Hematopoietic multipotent progenitor cell treated with erythropoietin and hydrocortisone succinate and interleukin-3 and kit ligand, for 17 days (in vitro differentiated cells): ENCODE data around the gene SCN5A.

Experiments
- DNase-seq: peaks from one replicate; pipeline ENCODE4 v3.0.0-alpha.2; 2015; ENCODE audit warnings: low spot score

Gene SCN5A

DNA sequence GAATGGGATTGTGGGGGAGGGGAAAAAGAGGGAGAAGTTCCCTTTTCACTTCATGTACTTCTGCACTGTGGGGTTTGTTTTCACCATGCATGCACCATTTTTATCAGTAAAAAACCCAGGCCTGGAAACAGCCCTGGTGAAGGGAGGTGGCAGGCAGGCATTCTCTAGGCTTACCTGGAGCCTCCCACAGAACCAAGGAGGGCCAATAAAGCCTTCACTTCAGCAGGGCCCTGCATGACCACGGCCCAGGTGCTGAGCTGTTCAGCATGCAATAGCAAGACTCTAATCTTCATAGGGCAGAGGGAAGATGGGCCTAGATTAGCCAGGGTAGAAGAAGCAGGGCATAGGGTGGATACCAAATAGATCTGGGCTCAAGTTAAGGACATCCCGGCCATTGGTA lies 49.6 kb downstream of the SCN5A start:
- no peak for DNase-seq

DNA sequence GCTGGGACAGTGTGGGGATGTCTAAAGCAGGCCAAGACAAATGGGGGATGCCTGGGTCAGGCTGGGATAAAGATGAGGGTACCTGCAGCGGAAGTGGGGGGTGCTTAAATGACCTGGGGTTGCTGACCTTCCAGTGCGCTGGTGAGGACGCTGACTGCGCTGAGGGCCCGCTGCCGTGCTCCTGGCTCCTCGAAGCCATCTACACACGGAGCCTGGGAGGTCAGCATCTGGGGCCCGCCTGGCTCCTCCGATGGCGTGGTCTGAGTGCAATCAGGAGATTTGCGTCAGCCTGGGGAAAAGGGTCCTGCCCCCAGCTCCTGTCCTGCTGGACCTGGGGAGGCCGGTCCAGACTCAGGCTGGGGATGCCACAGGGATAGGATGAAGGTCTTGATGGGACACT lies 50.7 kb downstream of the SCN5A start:
- no peak for DNase-seq

DNA sequence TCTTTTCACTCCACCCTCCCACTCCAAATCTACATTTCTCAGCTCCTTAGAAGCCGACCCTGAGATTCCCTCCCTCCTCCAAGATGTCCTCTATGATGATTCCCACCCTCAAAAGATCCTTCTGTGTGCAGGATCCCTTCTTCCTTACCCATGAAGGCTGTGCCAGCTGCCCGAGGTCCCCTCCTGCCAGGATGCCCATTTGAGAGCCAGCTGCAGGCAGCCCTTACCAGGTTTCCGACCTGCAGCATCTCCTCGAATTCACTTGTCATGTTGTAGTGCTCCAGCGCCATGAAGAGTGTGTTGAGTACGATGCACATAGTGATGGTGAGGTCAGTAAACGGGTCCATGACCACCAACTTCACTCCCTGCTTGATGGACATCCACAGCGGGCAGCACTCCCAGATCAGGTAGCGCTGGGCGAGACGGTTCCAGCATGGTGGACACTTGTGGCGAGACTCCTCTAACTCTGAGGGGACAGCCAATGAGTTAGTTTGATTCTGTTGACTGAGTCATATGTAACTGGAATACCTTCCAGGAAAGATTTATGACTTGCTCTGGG lies 51.9 kb downstream of the SCN5A start:
- DNase-seq: no peak

DNA sequence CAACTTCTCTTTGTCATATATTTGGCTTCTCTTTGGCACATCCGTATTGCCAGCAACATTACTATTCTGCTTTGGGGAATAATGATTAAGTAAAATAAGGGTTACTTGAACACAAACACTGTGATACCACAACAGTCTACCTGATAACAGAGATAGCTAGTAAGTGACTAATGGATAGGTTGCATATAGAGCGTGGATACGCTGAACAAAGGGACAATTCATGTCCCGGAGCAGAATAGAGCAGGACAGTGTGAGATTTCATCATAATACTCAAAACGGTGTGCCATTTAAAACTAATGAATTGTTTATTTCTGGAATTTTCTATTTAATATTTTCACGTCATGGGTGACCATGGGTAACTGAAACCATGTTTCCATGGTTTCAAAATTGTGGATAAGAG lies 54.1 kb downstream of the SCN5A start:
- DNase-seq: no peak

DNA sequence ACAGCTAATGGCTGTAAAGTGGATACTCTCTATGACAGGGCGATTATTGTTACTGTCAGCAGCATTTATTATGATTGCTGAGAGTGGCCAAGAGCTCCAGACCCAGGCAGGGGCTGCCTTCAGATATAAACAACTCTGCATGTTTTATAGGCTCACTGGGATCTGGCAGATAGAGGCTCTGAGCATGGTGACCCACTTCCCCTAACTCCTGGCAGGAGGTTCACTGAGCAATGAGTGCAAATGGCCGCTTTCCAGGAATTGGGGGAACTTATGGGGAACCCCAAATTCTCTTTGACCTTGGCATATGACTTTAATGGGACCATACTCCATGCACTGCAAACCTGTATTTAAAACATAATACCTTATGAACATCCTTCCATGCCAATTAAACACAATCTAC lies 59.0 kb downstream of the SCN5A start:
- DNase-seq: no peak

DNA sequence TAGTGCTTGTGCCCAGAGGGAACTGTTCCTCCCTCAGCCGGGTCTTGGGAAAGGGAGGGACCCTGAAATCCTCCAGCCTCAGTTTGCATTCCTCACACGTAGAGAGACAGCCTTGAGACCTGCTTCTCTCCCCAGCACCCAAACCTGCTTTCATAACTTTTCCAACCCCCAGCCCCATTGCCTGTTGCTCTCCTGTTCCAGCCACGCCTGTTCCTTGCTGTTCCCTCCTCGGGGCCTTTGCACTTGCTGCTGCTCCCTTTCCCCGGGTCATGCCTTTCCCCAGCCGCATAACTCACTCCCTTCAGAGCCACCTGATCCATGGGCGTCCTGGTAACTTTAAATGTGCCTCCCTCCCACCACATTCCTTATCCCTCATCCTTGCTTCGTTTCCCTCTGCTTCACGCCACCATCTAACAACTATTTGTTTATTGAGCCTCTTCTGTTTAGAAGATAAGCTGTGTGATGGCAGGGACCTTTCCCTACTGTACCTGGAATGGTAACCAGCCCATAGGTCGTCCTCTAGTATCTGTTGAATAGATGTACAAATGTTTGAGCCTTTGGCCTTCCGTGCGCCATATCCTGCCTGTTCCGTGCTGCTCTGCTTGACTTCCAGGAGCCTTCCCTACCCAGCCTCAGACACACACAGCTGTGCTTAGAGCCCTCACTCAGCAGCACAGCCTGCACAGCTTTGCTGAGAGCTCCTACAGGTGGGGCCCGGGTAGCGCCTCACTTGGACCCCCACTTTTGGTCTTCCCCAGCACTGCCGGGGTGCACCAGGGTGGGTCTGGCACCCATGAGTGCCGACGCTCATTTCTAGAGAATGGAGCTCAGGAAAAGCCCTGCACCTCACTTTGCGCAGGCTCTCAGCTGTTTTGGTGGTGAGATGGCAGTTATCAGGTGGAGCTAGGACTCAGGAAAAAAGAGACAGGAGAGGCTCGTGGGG lies 60.2 kb downstream of the SCN5A start:
- no peak for DNase-seq

DNA sequence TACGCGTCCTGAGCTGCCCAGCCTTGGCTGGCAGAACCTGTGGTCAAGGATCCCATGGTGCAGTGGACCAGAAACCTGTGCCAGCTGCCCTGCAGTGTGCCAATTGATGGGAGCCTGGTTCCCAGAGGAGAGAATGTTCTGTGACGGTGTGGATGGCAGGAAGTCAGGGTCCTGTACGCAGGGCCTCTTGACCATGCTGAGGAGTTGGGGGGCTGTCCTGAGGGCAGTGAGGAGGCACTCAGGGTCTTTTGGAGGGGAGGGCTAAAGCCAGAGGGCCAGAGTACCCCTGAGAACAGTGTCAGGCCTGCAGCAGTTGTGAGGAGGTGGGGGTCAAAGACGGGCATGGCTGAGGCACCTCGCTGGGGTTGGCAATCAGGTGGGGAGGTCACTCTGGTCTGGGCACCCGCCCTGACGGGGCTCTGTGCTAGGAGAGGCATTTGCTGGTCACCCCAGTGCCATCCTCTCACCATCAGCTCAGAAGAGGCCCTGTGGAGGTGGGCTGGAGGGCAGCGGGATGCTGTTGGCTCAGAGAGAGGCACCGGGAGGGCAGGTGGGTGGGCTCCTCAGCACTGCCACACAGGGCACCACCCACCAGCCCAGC lies 61.0 kb downstream of the SCN5A start:
- DNase-seq: no peak

DNA sequence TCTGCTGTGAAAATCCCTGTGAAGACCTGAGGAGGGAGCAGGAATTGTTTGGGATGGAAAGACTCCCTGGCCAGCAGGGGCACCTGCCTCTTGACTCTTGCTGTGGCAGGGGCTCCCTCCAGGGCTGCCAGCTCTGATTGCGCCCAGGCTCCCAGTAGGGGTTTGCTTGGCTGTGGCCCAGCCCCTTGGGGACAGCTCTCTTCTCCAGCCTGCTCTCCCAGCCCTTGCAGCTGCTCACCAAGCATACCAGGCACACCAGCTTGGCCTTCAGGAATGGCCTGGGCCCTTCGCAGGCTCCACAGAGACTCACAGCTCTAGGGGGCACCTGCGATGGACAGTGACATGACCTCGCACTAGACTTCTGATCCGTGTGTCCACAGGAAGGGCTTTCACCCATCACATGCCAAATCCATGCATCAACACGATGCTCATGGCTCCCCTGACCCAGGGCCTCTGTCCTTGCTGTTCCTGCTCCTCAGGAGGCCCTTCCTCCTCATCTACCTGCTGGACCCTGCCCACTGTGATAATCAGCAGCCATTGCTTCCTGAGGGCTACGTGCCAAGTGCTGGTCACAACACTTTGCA lies 61.8 kb downstream of the SCN5A start:
- no peak for DNase-seq

DNA sequence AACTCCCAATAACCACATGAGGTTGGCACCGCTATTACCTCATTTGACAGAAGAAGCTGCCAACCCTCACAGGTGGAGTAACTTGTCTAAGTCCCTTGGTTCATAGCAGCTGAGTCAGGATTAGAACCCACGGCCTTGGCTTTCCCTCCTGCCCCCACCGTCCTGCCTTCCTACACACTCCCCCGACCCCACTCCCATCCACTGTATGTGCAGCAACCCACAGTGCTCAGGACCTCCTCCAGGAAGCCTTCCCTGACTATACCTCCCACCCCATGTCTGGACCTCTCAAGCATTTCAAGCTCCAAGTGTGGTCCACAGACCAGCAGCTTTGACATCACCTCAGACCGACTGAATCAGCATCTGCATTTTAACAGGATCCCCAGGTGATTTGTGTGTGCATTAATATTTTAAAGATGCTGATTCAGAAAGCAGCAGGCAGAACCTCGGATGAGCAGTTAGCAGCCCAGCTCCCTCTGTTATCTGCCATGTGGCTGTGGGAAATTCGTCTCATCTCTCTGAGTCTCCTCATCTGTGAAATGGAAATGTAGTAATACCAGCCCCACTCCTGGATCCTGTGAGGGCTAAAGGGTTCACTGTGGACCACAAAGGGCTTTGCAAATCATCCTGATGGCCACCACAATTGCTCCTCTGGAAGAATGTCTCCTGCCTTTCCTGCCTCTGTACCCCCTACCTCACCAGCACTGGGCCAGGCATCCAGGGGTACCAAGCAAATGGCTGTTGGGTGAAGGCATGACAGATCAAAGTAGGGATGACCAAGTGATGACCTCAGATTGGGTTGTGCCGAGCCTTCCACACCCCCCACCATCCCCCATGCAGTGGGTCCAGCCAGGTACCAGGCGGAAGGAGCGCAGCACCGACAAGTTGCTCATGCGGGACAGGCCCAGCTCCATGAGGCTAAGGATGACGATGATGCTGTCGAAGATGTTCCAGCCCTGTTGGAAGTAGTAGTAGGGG lies 62.7 kb downstream of the SCN5A start:
- DNase-seq: no peak

DNA sequence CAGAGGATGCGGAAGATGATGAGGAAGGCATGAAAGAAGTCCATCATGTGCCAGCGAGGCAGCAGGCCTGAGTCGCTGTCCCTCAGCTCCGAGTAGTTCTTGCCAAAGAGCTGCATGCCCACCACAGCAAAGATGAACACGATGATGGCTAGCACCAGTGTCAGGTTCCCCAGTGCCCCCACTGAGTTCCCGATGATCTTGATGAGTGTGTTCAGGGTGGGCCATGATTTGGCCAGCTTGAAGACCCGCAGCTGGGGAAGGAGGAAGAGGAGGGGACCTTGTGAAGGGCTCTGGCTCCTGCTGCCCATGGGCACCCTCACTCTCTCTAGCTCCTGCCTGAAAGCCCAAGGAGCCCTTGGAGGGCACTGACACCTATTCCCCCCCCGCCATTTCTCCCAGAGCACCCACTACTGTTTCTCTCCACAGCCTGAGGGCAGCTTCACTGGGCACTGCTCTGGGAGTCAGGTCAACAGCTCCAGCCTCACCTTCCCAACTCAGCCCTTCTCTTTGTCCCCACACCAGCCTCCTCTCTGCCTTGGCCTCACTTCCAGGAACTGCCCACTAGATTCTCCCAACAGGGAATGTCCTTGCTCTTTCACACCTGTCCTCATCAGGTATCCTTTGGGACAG lies 63.6 kb downstream of the SCN5A start:
- DNase-seq: no peak

DNA sequence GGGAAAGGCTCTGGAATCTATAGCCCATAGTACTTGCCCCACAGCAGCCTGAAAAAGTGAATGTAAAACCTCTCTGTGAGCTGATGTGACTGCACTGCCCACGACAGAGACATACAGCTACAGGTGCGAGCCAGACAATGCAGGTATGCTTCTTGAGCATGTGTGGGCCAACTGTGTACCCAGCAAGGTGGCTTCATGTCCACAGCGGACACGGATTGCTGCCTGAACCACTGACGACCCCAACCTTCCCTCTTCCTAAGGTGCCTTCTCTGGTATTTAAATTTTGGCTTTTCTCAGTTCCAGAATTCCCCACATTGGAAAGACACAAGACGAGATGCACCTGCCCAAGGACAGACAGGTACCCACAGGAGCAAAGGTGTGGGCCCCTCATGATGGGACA lies 65.8 kb downstream of the SCN5A start:
- no peak for DNase-seq

DNA sequence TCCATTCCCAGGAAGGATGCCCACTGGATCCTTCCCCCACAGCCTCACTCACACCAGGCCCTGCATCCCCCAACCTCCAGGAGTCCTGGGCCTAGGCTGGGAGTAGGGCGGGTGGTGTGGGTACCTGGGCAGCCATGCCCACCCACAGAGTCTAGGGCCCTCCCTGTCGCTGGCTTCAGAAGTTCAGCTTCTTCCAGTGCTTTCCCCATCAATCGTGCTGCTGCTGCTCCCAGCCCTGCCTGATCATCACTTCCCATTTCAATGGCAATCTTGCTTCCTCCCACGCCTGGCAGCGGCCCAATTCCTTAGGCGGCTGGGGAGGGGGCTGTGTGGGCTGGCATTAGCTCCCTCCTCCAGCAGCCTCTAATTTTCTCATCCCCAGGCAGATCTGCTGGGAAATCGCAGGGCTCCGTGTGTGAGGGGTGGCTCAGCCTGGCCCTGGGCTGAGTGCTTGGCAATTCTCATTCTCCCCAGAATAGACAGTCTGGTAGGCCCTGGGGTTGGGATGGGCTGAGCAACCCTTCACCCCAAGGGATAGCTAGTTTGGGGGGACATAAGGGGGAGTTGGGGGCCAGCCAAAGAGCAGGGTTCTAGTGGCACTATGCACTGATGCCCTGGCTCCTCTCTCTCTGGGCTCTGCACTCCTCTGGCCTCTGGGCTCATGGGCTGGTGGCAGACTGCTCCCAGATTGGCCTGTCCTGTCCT lies 66.4 kb downstream of the SCN5A start:
- no peak for DNase-seq

DNA sequence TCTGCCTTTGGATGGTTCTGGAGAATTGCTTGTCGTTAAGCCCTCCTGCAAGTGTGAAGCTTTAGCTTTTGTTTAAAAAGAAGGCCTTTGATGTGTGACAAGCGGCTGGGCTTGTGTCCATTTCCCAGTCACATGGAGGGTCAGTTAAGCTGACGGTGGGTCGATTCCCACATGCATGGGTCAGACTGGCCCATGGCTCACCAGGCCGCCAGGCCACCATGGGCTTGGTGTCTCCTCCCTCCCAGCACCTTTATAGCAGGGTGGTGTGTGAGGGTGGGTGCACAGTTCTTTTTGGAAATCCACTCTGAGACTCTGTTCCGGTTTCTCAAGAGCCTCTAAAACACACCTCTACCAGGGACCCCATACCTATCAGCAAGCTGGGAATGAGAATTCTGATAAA lies 67.2 kb downstream of the SCN5A start:
- DNase-seq: no peak

DNA sequence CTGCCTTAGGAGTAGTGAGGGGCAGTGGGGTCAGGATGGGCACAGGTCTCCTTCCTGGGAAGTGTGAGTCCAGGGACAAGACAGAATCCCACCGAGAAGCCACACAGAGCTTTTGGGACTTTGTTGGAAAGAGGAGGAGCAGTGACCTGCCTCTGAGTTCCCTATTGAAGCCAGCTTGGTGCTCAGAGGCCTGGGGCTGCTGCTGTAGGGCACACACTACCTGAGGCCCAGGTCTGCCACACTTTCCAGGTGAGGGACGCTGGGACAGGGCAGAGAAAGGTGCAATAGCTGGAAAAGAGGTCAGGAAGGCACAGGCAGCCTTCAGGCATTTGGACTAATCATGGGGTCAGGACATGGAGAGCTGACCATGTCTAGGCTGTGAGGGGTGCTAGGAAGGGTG lies 67.7 kb downstream of the SCN5A start:
- DNase-seq: no peak

DNA sequence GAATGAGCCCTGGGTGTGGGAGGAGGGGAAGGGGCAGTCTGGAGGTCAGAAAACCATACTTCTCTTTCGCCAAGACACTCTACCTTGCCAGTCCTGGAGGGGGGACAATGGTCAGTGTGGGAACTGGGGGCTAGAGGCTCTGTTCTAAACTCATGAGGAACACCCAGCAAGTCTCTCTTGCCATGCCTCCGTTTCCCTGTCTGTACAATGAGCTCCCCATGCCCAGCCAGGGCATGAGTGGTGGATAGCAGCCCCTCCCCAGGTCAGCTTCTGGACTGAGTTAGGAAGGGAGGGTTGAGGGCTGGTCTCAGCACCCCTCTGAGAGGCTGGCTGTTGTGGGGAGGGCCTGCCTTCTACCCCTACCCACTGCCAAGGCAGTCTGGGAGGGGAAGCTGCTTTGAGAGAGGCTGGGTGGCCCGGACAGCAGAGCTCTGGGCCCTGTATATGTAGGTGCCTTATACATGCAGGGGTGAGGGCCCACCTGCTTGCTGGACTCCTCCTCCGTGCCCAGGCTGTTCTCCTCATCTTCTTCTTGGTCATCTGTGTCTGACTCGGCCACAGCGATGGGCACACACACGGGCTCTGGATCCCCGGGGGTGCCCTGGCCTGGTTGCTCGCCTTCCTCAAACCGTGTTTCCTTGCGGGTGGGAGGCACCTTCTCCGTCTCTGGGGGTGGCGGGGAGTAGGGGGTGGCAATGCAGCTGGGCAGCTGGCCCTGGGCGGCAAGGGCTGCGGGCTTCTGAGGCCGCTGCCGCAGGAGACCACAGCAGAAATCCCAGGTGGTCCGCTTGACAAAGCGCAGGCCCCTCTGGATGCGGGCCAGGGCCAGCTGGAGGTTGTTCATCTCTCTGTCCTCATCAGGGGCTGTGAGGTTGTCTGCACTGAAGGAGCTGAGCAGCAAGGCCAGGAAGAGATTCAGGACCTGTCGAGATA lies 68.8 kb downstream of the SCN5A start:
- no peak for DNase-seq

DNA sequence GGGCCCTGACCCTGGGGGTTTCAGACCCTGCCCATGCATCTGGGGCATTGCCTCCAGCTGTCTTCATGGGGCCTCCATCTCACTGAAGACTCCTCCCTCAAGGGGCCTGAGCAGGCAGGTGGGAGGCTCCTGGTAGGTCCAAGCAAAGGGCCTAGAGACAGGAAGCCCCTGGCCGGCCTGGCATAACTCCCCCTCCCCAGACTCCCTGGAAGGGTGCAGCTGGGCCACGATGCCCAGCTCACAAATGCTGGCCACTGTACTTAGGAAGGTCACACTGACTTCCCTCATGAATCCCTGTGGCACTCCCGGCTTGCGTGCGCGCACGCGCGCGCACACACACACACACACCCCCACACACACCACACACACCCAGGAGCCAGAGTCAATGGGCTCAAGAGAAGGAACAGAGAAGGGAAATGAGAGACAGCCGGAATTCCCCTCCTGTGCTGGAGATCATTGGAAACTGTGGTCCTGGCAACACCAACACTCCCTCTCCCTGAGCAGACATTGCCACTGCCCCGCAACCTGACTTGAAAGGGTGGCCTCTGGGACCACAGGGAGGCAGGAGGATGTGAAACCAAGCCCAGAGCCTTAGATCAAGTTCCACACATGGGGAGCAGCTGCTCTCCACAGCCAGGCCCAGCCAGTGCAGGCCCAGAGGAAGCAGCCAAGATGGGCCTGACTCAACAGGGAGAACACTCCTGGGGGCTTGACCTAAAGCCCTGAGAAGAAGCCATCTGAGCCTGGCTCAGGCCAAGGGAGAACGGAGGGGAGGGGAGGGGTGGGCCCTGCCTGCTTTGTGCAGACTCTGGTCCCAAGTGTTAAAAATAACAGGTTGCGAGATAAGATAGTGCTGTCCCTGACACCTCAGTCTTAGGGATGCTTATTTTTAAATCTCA lies 69.7 kb downstream of the SCN5A start:
- DNase-seq: no peak

DNA sequence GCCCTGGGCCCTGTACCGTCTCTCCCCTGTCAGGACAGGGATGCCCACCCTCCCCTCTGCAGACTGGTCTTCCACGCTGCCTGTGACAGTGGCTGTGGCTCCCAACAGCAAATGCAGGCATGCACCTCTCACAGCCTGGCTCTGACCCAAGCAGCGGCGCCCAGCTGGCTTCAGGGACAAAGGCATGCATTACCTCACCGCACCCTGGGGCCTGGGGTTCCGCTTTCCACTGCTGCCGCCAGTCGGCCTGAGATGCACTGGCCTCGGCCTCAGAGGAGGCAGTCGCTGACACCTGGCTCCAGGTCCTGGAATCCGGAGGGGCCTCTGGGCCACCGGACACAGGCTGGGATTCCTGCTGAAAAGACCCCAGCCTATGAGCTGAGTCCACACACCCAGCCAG lies 70.3 kb downstream of the SCN5A start:
- DNase-seq: no peak

DNA sequence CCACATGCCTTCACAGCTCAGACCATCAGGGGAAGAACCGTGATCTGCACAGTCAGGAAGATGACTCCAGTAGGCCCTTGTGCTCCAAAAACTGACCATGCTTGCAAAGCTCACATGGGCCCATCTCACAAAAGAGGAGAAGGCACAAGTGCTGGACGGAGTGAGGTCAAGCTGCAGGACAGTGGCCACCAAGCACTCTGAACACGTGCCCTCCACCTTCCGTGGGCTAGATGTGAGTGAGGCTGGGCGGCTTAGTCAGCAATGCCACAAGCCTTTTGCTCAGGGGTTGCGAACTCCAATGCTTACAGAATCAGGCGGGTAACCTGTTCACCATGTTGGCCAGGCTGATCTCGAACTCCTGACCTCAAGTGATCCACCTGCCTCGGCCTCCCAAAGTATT lies 70.9 kb downstream of the SCN5A start:
- no peak for DNase-seq

DNA sequence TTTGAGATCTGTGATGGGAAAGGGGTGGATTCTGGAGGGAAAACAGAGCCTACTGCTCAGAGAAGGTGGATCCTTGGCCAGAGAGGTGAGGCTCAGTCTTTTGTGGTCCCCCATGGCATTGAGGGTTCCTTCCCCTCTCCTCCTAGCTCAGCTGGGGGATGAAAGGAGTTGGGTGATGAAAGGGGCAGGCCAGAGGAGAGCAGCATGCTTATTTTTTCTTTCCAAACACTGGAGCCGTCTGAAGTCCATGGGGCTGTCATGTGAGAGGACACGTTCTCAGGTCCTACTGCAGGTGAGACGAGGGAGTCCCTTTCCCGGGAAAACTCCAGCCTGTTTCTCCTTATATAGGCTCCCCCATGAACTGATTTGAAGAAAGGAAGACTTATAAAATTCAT lies 71.4 kb downstream of the SCN5A start:
- no peak for DNase-seq
